SK-N-SH (cell line): ENCODE results near the gene NKAIN1. TPM values are rescaled to one million over a fixed set of nuclear protein-coding genes. Genes with fewer than 3 reads are reported as not detected.
A peak's percentile ranks its signal among the peaks of the same experiment; 100 is the strongest.

ENCODE experiments used
- CTCF ChIA-PET: fragments of 300-600, 350-600 bp; formaldehyde crosslinking; extraction: SDS; loops from one replicate; lab custom pipeline; 2021; lab: Yijun Ruan, JAX
- POLR2A ChIA-PET: fragments of 350-600 bp; sonication (Branson Sonifier 250); formaldehyde crosslinking; extraction: SDS; loops from one replicate; lab custom pipeline; 2020; ENCODE audit warnings: antibody characterized with exemption, inconsistent platforms; lab: Yijun Ruan, JAX
- DNase-seq: peaks from one replicate; pipeline ENCODE4 v3.0.0; 2012
- H2AFZ ChIP-seq: fragments of 200-600 bp; sonication (generic); 2 replicates; pipeline ENCODE4 v1.8.1; 2016; ENCODE audit warnings: antibody characterized with exemption, mild to moderate bottlenecking, low read depth
- H3F3A ChIP-seq: fragments of 200-600 bp; sonication (generic); replicated peaks from 2 replicates; pipeline ENCODE3; 2016; ENCODE audit warnings: antibody characterized with exemption, mild to moderate bottlenecking; ENCODE audit not compliant: insufficient read depth
- H3K27ac ChIP-seq, 2 experiments: fragments of 200-500 bp in 1 of 2; fragments of 200-600 bp in 1 of 2; sonication (Bioruptor generic) in 1 of 2; sonication (generic), shearing (Covaris generic) in 1 of 2; 2 replicates each; pipeline versions ENCODE4 v1.5.1 to v1.6.1; 2014 to 2016; ENCODE audit warnings: low read depth in 2 of 2, inconsistent platforms in 1 of 2, low read length in 1 of 2, mild to moderate bottlenecking in 1 of 2, mixed read lengths in 1 of 2
- H3K27me3 ChIP-seq: fragments of 200-600 bp; sonication (generic), shearing (Covaris generic); 2 replicates; pipeline ENCODE4 v1.6.1; 2016; ENCODE audit warnings: mixed run types; ENCODE audit not compliant: insufficient read depth
- H3K36me3 ChIP-seq, 2 experiments: fragments of 200-500 bp in 1 of 2; fragments of 200-600 bp in 1 of 2; sonication (Bioruptor generic) in 1 of 2; sonication (generic) in 1 of 2; replicated peaks in 1 of 2; 2 replicates each; pipeline versions ENCODE3 to v1.5.1; 2014 to 2016; ENCODE audit warnings: low read length in 1 of 2, mild to moderate bottlenecking in 1 of 2; ENCODE audit not compliant: insufficient read depth in 2 of 2, control insufficient read depth in 1 of 2
- H3K4me1 ChIP-seq, 2 experiments: fragments of 200-500 bp in 1 of 2; fragments of 200-600 bp in 1 of 2; sonication (Bioruptor generic) in 1 of 2; sonication (generic), shearing (Covaris generic) in 1 of 2; 2 replicates each; pipeline versions ENCODE4 v1.5.1 to v1.6.1; 2014 to 2016; ENCODE audit warnings: low read depth in 1 of 2, low read length in 1 of 2, mixed run types in 1 of 2; ENCODE audit not compliant: insufficient read depth in 2 of 2, control insufficient read depth in 1 of 2
- H3K4me2 ChIP-seq: fragments of 200-600 bp; sonication (generic), shearing (Covaris generic); 2 replicates; pipeline ENCODE4 v1.6.1; 2017; ENCODE audit warnings: mixed run types
- H3K4me3 ChIP-seq, 2 experiments: fragments of 200-500 bp in 1 of 2; fragments of 200-600 bp in 1 of 2; sonication (Bioruptor generic) in 1 of 2; sonication (generic), shearing (Covaris generic) in 1 of 2; 2 replicates each; pipeline versions ENCODE4 v1.5.1 to v1.8.1; 2014 to 2016; ENCODE audit warnings: low read depth in 2 of 2, inconsistent platforms in 1 of 2, low read length in 1 of 2, mild to moderate bottlenecking in 1 of 2, mixed read lengths in 1 of 2, moderate library complexity in 1 of 2
- H3K79me2 ChIP-seq: fragments of 200-600 bp; sonication (generic); 2 replicates; pipeline ENCODE4 v1.8.1; 2017; ENCODE audit warnings: mild to moderate bottlenecking; ENCODE audit not compliant: insufficient read depth
- H3K9ac ChIP-seq: fragments of 200-600 bp; sonication (generic); 2 replicates; pipeline ENCODE4 v1.6.1; 2017; ENCODE audit warnings: mixed run types
- H3K9me2 ChIP-seq: fragments of 200-600 bp; sonication (generic); 2 replicates; pipeline ENCODE4 v1.6.1; 2017; ENCODE audit warnings: mixed run types
- H3K9me3 ChIP-seq: fragments of 200-600 bp; sonication (generic); 2 replicates; pipeline ENCODE4 v1.6.1; 2017; ENCODE audit warnings: mixed run types, mild to moderate bottlenecking, moderate library complexity
- H4K20me1 ChIP-seq: fragments of 200-600 bp; sonication (generic); 2 replicates; pipeline ENCODE4 v1.6.1; 2017; ENCODE audit warnings: mild to moderate bottlenecking, mixed run types; ENCODE audit not compliant: insufficient read depth
- GATA2 ChIP-seq: sonication (generic); formaldehyde crosslinking; IDR thresholded peaks from 2 replicates; pipeline ENCODE4 v1.5.0; 2020; ENCODE audit warnings: mild to moderate bottlenecking, missing genetic modification reagents
- NFIC ChIP-seq: IDR thresholded peaks from 2 replicates; pipeline ENCODE4 v1.4.0; 2012; ENCODE audit warnings: borderline replicate concordance
- RAD21 ChIP-seq: IDR thresholded peaks from 2 replicates; pipeline ENCODE4 v1.6.1; 2012; ENCODE audit warnings: mild to moderate bottlenecking, low read length
- USF2 ChIP-seq: fragments of 150-350 bp; IDR thresholded peaks from 2 replicates; pipeline ENCODE4 v1.6.1; 2017; ENCODE audit warnings: antibody characterized with exemption, low read length, low read depth, borderline replicate concordance
- WGBS: methylation state at CpG from one replicate; pipeline ENCODE4 v1.1.6; 2017; ENCODE audit warnings: low lambda C conversion rate; 5-methylcytosine and 5-hydroxymethylcytosine counted together
- polyA plus RNA-seq, 3 experiments: library from polyadenylated mRNA; depleted of rRNA; stranded (reverse); fragments of >200 nt; gene quantifications; 2 replicates each; pipeline ENCODE4 v1.2.3, GENCODE V29; 2012
- TF ChIP-seq, protein P1 (sequence below): IDR thresholded peaks from 2 replicates; pipeline ENCODE4 v1.4.0; 2012; ENCODE audit warnings: low read depth, borderline replicate concordance
- TF ChIP-seq, protein P2 (sequence below): IDR thresholded peaks from 2 replicates; pipeline ENCODE4 v1.4.0; 2012; ENCODE audit warnings: low read depth, borderline replicate concordance

The NKAIN1 gene
- polyA plus RNA-seq, 1 of the 3 experiments (the other 2 are of a cell fraction): 0.54 TPM

DNA sequence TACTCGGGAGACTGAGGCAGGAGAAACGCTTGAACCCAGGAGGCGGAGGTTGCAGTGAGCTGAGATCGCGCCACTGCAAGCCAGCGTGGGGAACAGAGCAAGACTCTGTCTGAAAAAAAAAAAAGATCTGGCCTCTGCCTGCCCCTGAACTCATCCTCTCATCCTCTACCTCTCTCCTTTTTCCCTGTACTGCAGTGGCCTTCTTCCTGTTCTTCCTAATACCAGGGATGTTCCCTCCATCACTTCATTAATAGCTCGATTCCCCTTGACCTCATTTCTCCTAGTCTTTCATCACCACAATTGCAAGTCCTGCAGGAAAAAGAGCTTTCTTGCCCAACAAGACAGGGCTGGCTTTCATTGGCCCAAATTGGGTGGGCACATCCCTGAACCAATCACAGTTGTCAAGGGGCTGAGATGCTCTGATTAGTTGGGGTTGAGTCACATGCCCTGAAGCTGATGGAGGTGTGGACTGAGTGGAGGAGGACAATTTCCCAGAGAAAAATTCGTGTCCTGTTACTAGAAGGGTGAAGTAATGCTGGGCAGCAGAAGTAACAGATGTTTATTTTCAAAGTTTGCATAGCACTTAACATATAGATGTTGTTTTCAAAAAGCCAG, 87.4 kb downstream of the NKAIN1 start:
- Histone ChIP-seq H3K36me3 (no peaks in the 10 kb centered on the region), H3K4me3 (no peak overlapping the region), H4K20me1 (no peaks in the 10 kb centered on the region), H3K4me2 (no peak overlapping the region), H3K79me2 (0 out of 2 replicates have a peak, but pooled peaks cover 6% of the 10 kb centered on the region), H3K27ac (no peak overlapping the region), H3K4me1 (no peaks in the 10 kb centered on the region), H3K9ac (no peak overlapping the region), H3K27me3 (no peaks in the 10 kb centered on the region), H3K9me3 (no peaks in the 10 kb centered on the region), H3K9me2 (no peaks in the 10 kb centered on the region), H3F3A (peaks cover 27% of the 10 kb centered on the region), H2AFZ (peak overlapping the region; percentile 41; the same call in 1 of the 2 replicates)
- CTCF ChIA-PET: interaction anchor here (0.6 to 3.0 kb wide), 5 partner anchors 10 to 373 kb away, joined by 3 to 14 read pairs (median 5); no protein-coding TSS in a partner anchor
- POLR2A ChIA-PET: interaction anchor here (0.5 to 0.7 kb wide), 2 partner anchors 86 to 281 kb away, joined by 3 read pairs; no protein-coding TSS in a partner anchor
- DNase-seq: no peak
- WGBS: 85% methylated on average over 8 of the region's 8 CpGs
- TF ChIP-seq, protein P1, sequence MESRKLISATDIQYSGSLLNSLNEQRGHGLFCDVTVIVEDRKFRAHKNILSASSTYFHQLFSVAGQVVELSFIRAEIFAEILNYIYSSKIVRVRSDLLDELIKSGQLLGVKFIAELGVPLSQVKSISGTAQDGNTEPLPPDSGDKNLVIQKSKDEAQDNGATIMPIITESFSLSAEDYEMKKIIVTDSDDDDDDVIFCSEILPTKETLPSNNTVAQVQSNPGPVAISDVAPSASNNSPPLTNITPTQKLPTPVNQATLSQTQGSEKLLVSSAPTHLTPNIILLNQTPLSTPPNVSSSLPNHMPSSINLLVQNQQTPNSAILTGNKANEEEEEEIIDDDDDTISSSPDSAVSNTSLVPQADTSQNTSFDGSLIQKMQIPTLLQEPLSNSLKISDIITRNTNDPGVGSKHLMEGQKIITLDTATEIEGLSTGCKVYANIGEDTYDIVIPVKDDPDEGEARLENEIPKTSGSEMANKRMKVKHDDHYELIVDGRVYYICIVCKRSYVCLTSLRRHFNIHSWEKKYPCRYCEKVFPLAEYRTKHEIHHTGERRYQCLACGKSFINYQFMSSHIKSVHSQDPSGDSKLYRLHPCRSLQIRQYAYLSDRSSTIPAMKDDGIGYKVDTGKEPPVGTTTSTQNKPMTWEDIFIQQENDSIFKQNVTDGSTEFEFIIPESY: no peak
- TF ChIP-seq, protein P2, sequence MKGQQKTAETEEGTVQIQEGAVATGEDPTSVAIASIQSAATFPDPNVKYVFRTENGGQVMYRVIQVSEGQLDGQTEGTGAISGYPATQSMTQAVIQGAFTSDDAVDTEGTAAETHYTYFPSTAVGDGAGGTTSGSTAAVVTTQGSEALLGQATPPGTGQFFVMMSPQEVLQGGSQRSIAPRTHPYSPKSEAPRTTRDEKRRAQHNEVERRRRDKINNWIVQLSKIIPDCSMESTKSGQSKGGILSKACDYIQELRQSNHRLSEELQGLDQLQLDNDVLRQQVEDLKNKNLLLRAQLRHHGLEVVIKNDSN: peak; percentile 63; the same call in 1 of the 2 replicates

DNA sequence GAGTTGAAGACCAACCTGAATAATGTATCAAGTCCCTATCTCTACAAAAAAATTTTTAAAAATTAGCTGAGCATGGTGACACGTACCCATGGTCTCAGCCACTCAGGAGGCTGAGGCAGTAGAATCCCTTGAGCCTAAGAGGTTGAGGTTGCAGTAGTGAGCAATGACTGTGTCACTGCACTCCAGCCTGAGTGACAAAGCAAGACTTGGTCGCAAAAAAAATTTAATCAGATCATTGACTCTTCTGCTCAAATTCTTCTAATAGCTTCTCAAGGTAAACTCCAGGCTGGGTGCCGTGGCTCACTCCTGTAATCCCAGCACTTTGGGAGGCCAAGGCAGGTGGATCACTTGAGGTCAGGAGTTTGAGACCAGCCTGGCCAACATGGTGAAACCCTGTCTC, 88.3 kb downstream of the NKAIN1 start:
- ChIA-PET CTCF (interaction anchor here (1.3 to 3.0 kb wide), 4 partner anchors 11 to 240 kb away, joined by 4 to 14 read pairs (median 9); no protein-coding TSS in a partner anchor), POLR2A (interaction anchor here (0.9 kb wide), 1 partner anchor 86 kb away, joined by 7 read pairs; the partner anchor contains the start of gene PUM1)
- H3K27ac ChIP-seq: no peak overlapping the region
- no peaks in the 10 kb centered on the region for H4K20me1 ChIP-seq
- no peak for TF ChIP-seq NFIC
- no peak for TF ChIP-seq RAD21
- TF ChIP-seq GATA2 (CRISPR knock-in tag): no peak
- no peak for TF ChIP-seq USF2
- H3K9ac ChIP-seq: no peak overlapping the region
- H3K4me2 ChIP-seq: no peak overlapping the region
- H3K9me3 ChIP-seq: no peaks in the 10 kb centered on the region
- no peak for DNase-seq
- H3K9me2 ChIP-seq: no peaks in the 10 kb centered on the region
- no peak overlapping the region for H2AFZ ChIP-seq
- 0 out of 2 replicates have a peak, but pooled peaks cover 6% of the 10 kb centered on the region for H3K79me2 ChIP-seq
- WGBS: 96% methylated on average over 3 of the region's 3 CpGs
- H3K4me1 ChIP-seq: no peaks in the 10 kb centered on the region
- H3K36me3 ChIP-seq: no peaks in the 10 kb centered on the region
- peaks cover 27% of the 10 kb centered on the region for H3F3A ChIP-seq
- H3K27me3 ChIP-seq: no peaks in the 10 kb centered on the region
- no peak overlapping the region for H3K4me3 ChIP-seq
